GM21723 (cell line): ENCODE measurements around the gene BMAL1.
"Not testable (repeated sequence)": the region's sequence is repeated elsewhere in the genome, so short reads cannot be mapped to it uniquely, and the experiment has no call there.

Experiments used
- ATAC-seq: cut with Tn5 transposase; IDR thresholded peaks from one replicate; pipeline ENCODE4 v1.9.1; 2021; ENCODE audit warnings: mild to moderate bottlenecking, moderate library complexity; ENCODE audit not compliant: unreplicated experiment

The BMAL1 gene

DNA sequence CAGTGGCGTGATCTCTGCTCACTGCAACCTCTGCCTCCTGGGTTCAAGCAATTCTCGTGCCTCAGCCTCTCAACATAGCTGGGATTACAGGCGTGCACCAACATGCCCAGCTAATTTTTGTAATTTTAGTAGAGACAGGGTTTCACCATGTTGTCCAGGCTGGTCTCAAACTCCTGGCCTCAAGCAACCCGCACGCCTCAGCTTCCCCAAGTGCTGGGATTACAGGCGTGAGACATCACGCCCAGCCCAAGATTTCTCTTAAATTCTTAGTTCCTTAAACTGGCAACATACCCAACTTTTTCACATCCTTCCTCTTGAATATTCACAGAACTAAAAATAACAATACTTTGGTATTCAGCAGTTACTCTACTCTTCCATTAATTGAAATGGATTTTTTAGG, 159.2 kb downstream of the BMAL1 start:
- not testable (repeated sequence) for ATAC-seq
